GM21825 (cell line): ENCODE results near the gene SERTAD4.
"Not testable (repeated sequence)": the region's sequence is repeated elsewhere in the genome, so short reads cannot be mapped to it uniquely, and the experiment has no call there.

Experiments
- ATAC-seq: cut with Tn5 transposase; IDR thresholded peaks from one replicate; pipeline ENCODE4 v1.9.1; 2021; ENCODE audit warnings: mild to moderate bottlenecking, moderate library complexity; ENCODE audit not compliant: unreplicated experiment

SERTAD4 gene

GRCh38 chr1:210232511-210233215, at the start of gene SERTAD4:
SERTAD4 (plus strand) TSS chr1:210232796; CDS start chr1:210237961, 5,165 bp downstream.
- ATAC-seq = no peak

DNA sequence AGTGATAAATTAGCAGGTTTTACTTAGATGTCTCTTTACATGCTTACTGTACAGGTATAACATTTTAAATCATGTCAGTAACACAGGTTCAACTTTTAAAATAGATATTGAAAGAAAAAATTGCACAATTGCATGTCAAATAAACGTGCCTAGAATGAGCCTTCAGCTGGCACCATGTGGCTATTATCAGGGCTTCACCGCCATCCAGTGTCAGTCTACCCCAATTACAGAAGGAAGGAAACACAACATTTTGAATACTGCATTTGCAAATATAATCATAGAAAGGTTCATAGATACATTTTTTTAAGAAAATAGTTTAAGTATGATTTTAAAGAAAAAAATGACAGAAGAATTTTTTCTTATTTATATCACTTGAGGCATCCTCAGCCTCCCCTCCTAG, 47.5 kb upstream of the SERTAD4 start:
- no peak for ATAC-seq

- ATAC-seq = not testable (repeated sequence)
These were observed 44.6 kb upstream of the SERTAD4 start for GRCh38 chr1:210187849-210188606.

- ATAC-seq = no peak
These were observed 43.2 kb upstream of the SERTAD4 start for GRCh38 chr1:210189426-210189825.

DNA sequence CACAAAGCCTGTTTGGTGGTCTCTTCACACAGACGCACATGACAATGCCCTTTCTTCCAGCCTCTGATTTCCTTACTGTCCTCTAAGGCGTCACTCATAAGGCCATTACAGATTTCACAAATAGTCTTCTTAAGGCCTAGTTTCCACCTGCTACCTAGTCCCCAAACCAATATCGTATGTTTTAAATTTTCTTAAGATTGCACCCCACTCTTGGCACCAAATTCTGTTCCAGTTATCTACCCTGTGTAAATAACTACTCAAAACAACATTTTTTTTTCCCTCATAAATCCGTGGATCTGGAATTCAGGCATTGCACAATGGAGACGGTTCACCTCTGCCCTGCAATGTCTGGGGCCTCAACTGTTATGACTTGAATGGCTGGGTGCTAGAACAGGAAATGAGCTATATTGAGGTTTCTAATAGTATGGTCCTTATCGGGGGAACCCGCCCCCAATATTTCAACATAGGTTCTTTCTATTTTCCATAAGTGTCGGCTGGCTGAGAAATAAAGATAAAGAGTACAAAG, 36.9 kb upstream of the SERTAD4 start:
- ATAC-seq = no peak

GRCh38 chr1:210196266-210196665, 36.3 kb upstream of the SERTAD4 start:
- ATAC-seq = not testable (repeated sequence)

DNA sequence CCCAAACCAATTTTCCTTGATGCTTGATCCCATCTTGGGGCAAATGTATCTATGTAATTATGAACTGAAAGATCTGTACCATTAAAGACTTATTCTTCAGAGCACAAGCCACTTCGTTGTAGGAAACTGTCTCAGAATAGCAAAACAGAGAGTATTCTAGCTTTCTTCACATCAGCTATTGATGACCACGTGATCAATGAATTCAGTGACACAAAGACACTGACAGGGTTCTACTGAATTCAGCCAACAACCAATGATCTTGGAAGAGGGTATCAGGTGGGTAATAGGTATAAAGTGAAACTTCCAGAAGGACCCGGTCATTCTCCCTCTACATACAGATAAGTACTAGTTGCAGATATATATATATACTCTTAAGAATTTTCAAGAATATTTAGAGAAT, 33.8 kb upstream of the SERTAD4 start:
- no peak for ATAC-seq

DNA sequence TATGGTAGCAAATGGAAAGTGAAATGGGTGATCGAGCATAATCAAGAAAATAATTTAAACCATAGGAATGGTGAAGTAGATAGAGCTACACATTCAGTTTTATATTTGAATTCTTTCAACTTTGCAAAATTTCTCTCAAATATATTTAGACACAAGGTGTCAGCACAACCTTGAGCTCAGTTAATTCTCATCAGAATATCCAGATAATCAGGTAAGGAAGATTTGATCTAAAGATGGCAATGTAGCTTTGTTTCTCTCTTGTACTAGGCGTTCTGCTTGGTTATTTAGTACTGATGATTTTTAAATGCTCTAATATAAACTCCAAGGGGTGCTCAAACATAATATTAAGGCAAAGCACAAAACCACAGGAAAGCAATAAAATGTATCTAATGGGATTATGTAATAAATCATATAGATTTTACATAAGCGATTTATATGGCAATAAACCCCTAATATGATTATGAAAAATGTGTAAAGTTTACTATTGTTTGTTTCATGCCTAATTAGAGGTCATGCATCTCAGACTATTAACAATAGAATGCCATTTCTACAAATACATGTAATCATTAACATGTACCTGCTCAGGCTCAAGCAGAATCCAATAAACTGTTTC, 32.4 kb upstream of the SERTAD4 start:
- no peak for ATAC-seq

DNA sequence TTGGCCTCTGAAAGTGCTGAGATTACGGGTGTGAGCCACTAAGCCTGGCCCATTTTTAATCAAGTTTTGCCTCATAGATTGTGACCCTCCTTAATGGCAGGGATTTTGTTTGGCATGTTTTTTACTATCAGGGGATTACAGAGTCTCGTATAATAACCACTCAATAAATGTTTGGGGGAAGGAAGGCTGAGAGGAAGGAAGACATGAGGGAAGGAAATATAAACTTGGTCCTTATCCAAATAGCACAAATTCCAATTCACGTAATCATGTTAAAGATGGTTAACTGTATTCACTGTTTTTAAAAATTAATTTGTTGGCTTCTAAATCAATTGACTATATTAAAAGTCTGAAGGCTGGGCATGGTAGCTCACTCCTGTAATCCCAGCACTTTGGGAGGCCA, 30.9 kb upstream of the SERTAD4 start:
- no peak for ATAC-seq

DNA sequence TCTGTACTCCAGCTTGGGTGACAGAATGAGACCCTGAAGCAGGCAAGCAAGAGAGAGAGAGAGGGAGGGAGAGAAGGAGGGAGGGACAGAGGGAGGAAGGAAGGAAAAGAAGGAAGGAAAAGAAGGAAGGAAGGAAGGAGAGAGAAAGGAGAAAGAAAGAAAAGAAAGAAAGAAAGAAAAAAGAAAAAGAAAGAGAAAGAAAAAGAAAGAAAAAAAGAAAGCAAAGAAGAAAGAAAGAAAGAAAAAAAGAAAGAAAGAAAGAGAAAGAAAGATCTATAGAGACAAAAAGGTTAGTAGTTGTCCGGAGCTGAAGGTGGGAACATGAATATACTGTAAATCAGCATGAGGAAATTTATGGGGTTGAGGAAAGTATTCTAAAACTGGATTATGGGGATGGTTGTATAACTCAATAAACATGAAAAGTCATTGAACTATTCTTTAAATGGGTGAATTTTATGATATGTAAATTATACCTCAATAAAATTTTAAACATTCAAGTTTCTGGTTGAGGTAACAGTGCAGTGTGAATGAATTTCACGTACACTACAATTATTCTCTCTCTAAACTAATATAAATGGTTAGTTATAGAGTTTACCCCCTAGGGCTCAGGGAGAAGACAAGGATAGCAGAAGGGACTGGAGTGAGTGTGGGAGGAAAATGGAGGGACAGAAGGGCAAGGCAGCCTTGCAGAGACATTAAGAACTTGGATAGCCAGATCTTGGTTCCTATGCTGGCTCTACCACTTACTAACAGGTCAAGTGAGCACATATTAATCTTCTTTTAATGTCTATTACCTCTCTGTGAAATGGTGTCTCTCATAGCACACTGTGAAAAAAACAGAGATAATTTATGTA, 24.8 kb upstream of the SERTAD4 start:
- no peak for ATAC-seq

DNA sequence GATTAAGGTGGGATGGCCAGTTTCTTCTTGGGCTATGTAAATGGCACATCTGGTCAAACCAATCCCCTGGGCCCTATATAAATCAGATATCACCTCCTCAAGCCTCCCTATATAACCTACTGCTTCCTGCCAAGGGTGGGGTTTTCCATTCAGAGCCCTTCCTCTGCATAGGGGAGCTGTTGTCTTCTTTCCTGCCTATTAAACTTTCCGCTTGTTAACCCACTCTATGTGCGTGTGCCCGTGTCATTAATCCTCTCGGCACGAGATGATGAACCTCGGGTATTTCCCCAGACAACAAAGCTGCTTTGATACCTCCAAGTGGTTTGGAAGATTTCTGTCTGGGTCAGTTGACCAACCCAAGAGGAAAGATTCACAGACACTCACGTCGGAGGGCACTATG, 19.3 kb upstream of the SERTAD4 start:
- ATAC-seq = no peak

- no peak for ATAC-seq
These were observed 17.8 kb upstream of the SERTAD4 start for GRCh38 chr1:210214573-210215409.

GRCh38 chr1:210217482-210217881, 15.1 kb upstream of the SERTAD4 start:
- ATAC-seq = no peak

DNA sequence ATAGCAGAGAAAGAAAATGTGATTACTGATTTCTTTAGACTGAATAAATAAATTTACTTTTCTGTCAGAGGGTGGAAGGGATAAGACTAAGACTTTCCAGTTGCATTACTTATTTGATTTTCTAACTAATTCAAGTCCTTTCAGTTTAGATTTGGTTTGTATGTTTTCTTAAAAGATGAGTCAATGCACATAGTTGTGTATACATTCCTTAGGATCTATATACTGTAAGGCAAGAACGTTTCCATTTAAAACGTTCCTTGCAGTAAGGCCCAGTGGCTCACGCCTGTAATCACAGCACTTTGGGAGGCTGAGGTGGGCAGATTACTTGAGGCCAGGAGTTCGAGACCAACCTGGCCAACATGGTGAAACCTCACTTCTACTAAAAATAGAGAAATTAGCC, 14.5 kb upstream of the SERTAD4 start:
- no peak for ATAC-seq

DNA sequence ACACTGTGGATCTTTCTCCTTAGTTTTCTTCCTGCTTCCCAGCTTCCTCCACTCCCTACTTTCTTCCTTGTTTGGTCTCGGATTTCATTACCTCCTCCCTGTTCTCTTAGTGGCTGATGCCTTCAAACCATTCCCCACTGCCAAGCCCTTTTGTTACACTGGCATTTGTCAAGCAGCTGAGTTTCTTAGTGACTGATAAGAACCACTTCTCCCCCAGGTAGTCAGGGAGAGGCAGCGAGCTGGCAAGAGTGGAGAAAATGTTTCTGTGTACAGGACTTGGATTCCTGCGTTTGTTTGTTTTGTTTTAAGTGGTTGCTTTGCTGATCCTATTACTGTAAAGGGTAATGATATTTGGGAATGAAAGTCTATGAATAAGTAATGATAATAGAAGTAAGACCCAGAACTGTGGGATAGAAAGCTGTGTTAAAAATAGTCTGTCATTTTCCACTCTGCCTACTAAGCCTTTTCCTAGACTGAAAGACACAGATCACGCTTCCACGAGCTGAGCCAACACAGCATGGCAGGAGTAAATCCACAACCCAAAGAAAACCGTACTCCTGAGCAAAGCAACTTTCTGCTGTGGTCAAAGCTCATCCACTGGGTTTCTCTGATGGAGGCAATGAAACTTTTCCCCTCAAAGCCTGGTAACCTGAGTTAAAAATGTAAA, 10.1 kb upstream of the SERTAD4 start:
- no peak for ATAC-seq

DNA sequence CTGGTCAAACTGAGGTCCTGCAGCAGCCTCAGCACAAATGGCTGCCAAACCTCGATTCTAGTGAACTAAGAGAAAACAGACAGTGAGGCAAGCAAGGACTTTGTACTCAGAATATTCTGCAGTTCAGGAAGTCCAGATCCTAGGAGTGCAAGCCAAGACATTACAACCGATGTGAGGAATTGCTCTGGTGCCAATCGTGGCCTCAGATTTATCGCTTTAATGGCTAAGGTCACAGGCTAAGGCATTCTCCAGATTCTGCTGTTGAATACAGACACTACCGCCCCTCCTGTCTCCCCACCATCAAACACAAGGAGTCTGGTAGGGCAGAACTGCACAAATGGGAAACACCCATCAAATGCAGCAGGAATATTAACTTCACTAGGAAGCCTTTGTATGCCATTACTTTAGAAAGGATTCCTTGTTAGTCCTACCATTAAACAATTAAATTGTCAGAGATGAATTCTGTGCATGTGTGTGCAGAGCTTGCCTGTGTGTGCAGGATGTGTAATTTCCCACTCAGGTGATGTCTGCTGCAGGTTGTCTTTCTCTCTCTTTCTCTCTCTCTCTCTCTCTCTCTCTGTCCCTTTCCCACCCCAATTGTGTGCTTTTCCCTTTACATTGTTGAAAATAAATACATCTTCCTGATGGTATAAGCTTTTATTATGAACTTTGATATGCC, 9.2 kb upstream of the SERTAD4 start:
- no peak for ATAC-seq

DNA sequence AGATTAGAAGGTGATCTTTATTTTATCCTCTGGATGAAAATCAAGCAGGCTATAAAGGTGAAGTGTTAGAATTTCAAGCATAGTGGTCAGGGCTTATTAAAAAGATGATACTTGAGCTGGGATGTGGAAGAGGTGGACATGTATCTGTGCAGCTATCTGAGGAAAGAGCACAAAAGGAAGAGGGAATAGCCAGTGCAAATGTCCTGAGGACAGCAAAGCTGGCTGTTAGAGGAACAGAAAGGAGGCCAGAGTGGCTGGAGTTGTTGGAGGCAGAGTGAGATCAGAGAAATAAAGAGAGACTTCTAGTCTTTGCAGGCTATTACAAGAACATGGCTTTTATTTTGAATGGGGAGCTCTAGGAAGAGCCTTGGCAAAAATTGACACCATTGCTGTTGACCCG, 4.4 kb upstream of the SERTAD4 start:
- ATAC-seq = no peak

DNA sequence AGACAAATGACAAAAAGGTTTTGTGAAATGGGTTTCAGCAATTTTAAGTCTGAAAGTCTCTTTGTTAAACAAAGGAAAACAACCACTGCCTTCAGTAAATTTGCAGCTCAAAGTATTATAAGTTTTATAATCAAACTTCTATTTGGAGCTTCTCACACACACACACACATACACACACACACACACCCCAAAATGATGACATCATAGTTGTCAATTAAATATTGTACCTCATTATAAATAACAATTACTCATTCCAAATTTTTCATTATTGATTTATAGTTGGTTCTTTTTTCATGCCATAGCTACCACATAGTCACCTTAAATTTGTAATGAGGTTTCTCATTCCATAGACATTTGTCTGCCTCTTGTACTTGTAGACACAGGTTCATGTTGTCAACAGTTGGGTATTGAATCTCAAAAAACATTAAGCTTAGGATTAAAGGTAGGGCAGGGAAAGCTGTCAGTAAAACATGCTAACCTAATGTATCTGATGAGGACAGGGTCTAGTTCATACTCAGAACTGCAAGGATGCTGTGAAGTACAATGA, 2.4 kb upstream of the SERTAD4 start:
- ATAC-seq = no peak
